GM19438 (cell line): ENCODE data around the gene ARID1B.

ENCODE experiments used
- ATAC-seq: cut with Tn5 transposase; IDR thresholded peaks from one replicate; pipeline ENCODE4 v1.9.1; 2021; ENCODE audit warnings: low read depth; ENCODE audit not compliant: unreplicated experiment

Gene ARID1B

DNA sequence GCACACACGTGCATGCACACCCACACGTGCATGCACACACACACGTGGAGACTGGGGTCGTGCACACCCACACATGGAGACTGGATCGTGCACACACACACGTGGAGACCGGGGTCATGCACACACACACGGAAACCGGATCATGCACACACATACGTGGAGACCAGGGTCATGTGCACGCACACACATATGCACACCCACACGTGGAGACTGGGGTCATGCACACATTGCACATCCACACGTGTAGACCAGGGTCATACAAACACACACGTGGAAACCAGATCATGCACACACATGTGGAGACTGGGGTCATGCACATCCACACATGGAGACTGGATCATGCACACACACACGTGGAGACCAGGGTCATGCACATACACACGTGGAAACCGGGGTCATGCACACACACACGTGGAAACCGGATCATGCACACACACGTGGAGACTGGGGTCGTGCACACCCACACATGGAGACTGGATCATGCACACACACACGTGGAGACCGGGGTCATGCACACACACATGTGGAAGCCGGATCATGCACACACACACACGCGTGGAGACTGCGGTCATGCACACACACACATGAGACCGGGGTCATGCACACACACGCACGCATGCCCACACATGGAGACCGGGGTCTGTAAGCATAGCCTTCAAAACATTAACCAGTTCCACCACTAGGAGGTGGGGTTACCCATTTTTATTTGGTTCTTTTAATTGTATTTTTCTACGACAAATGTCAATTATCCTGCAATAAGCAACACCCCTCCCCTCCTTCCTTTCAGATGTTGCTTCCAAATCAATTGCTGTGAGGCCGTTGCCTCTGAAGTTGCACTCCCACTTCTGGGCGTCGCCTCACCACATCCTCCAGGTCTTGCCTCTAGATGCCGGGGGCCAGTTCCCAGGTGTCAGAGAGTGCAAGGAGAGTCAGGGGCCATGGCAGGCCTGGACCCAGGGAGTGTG lies 450.3 kb downstream of the ARID1B start:
- ATAC-seq: no peak

DNA sequence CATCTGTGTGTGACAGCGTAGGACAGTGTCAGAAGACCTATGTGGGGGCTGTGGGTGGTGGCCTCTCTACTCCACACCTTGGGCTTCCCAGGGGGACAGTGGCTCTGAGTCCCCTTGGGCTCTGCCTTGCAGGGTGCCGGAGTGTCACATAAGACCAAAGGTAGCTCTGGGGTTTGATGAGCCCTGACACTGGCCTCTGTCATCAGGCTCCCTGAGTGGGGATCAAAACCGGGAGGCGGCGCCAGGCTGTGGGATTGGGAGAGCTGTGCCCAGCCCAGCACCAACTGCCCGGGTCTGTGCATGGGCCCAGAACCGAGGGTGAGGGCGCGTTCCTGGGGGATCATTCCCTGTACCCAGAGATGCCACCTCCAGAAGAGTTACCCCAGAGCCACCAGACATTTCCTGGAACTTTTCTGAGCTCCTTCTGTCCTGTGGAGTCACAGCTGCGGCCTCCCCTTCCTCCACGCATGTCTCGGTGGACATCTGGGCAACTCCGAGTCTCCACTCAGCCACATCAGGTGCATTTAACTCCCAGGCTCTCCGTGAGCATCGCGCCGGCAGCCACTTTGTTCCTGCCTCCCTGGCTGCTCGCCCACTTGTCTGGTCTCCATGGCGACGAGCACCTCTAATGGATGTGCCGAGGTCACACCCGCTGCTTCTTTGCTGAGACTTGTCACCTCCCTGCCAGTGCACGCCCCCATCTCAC lies 451.4 kb downstream of the ARID1B start:
- no peak for ATAC-seq

DNA sequence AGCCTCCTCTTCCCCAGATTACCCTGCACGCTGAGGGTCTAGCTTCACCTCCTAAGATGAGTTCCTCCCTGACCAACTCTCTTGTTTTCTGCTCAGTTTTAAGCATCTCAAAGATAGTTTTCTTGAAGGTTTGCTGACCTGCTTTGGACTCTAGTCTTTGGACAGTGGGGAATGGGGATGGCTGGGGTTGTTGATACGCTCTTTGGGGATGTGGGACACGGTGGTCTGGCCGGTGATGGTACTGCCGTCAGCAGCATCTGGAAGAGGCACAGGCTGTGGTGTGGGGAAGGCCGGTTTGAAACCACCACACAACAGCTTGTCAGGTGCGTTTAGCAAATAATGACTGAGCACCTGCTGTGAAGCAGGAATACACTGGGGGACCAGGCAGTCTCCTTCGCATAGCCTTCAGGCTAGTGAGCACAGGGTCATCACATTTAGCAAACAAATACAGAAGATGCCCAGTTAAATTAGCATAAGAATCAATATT lies 452.0 kb downstream of the ARID1B start:
- ATAC-seq: no peak

DNA sequence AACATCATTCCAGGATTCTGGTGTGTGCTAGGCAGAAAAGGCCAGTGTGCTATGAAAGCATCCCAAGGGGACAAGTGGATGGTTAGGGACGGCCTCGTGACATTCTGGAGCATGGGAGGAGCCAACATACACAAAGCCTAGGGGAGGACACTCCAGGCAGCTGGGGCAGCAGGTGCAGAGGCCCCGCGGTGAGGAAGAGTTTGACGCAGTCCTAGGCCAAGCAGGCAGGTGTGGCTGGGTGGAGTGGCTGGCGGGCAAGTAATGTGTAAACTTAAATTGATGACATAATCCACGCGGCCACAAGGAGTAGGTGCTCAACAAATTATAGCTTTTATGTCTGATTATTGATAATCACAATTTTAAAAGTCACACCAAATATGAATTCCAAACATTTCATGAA lies 452.5 kb downstream of the ARID1B start:
- ATAC-seq: no peak

DNA sequence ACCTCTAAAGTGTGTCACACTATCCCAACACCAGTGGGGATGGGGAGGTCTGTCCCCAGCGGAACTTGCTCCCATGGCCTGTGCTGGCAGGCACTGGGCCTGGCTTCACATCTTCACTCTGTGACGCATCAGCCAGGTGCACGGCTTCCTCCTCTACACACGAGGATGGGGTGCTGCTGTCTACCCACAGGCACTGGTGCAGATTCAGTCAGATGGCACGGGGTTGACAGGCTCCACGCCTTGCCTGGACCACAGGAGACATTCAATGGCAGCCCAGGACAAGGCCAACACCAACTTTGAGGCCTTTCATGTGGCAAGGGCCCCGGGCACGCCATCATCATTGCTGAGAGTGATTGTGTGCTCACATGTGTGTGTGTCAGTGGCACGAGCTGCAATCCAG lies 453.7 kb downstream of the ARID1B start:
- ATAC-seq: no peak

DNA sequence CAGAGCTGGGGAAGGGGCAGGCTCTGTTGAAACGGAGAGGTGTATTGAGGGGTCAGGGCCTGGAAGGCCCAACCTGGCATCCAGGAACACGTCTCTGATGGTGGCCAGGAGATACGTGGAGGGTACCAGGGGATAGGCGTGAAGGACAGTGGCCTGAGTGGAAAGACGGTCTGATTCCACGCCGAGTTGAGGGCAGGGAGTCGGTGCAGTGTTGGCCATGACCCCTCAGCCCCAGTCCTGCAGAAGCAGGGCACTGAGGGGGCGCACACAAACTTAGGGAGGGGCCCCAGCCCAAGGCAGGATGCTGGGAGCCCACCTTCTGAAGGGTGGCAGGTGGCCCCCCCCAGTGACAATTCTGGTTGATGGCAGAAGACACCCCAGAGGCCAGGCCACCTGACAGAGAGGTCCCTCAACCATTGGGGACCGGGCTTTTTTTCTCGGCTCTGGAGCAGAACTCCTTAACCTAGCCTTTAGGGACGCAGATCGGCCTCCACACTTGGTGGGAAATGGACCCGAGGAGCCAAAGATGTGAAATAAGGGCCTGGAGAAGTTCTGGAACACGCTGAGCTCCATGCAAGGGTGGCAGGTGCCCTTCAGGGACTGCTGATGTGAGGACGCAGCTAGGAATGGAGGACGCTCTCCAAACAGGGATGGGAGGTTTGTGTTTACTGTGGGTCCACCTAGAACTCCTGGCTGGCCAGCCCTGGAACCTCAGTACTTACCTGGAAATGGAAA lies 455.1 kb downstream of the ARID1B start:
- ATAC-seq: no peak

DNA sequence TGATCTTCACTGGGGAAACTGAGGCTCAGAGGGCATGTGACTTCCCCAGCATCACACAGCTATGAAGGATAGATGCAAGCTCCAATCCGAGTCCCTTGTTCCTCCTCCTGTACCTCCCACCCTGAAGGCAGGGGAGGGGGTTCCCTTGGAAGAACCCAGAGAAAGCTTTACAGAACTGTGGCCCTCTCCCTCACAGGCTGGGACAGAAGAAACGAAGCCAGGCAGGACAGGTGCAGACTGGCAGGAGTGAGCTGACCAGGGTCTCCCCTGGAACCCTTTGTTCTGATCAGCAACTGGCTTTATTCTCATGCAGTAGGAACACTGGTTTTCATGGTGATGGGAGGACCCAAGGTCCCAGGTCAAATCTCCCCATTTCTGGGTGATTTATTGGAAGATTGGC lies 456.0 kb downstream of the ARID1B start:
- no peak for ATAC-seq

DNA sequence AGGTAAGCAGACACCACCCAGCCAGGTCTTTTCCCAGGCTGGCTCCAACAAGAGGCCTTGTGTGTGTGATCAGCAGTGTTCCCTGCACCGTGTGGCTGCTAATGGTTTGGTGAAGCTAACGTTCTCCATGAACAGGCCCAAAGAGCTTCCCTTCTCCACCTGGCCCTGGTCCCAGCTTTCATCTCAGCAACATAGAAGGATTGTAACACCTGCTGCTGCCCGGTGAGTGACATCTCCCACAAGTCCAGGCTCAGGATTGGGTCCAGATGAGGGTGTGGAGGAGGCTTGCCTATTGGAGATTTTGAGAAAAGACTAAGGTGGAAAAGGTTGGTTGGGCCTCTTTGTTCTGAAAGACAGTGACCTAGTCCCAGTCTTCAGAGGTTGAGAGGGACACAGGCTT lies 456.5 kb downstream of the ARID1B start:
- ATAC-seq: no peak

DNA sequence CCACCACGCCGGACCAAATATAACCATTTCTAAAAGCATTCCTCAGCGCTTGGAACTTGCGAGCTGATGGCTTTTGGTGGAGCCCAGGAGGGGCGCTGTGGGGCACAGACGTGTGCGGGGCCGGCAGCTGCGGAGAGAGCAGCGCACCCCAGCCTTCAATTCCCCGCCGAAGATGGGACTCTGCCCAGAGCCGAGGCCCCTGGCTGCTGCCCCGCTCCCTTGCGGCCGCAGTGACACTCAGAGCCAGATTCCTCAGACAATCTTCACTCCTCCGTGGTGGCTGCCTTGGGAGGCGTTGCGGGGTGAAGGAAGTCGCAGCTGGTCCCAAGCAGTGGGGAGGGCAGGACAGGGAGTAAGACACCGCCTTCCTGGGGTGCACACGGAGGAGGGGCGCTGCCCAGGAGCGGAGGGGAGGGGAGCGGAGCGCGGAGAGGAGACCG lies 458.4 kb downstream of the ARID1B start:
- ATAC-seq: peak; percentile 53

DNA sequence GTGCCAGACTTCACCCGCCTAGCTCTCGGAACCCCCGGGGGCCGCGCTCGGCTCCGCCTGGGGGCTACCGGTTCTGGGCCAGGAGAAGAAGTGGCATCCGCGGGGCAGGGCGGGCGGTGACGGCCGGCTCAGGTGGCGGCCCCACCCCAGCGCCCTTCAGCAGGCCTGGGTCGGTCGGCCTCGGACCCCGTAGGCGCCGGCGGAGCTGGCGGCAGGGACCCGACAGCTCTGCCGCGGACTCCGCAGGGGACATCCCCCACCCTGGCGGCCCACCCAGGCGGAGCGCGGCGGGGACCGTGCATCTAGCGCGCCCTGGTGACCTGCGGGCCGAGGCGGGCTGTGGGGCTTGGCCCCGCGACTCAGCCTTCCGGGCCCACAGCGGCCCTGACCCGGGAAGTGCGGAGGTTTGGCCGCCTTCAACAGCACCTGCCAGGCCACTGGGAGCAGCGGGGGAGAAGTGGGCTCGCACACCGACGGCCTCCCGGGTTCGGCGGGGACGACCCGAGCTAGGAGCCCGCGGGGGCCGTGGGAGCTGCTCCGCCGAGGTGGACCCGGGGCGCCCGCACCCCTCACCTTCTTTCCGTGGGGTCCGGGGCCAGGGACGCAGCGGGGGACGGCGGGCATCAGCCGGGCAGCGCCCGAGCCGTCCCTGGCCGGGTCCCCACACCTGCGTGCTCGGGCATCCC lies 459.0 kb downstream of the ARID1B start:
- ATAC-seq: peak; percentile 49

DNA sequence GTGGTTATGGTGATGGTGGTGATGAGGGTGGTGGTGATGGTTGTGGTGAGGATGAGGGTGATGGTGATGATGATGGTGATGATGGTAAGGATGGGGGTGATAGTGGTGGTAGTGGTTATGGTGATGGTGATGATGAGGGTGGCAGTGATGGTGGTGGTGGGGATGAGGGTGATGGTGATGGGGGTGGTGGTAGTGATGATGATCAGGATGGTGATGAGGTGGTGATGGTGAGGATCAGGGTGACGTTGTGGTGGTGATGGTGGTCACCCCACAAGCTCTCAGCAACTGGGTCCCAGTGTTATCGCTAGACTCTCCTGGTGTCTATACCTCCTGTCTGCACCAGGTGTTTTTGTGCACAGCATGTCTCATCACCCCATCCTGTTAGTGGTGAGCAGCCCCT lies 461.2 kb downstream of the ARID1B start:
- ATAC-seq: no peak

DNA sequence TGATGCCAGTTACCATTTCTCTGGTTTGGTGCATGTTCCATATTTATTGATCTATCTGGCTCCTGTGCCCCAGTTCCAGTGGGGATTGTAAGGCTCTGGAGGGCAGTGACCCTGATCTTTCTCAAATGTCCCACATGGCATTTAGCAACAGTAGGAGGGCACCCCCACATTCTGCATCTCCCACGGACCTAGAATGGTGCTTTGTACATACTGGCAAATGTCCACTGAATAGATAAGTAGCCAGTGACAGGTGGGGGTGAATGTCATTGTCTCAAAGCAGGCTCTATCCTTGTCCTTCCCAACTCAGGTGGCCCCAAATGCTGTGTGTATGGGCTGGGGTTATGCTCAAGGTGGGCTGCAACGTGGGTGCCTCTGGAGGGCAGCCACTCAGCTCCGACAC lies 462.0 kb downstream of the ARID1B start:
- ATAC-seq: no peak

DNA sequence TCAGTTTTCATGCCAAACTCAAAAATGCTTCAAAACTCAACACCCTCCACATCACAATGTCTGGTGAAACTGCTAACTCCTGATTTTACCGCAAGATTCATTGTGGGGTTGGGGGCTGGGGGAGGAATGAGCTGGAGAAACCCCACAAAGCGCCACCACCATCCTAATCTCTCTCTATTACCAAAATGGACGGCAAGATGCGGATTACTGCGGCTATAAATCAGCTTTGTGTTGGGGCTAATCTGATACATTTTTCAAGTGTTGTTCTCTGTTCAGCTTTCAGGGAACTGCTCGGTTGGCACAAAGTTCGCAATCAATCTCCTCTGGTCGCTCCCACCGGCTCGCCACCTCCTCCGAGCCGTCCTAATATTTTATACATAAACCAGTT lies 462.5 kb downstream of the ARID1B start:
- ATAC-seq: no peak

DNA sequence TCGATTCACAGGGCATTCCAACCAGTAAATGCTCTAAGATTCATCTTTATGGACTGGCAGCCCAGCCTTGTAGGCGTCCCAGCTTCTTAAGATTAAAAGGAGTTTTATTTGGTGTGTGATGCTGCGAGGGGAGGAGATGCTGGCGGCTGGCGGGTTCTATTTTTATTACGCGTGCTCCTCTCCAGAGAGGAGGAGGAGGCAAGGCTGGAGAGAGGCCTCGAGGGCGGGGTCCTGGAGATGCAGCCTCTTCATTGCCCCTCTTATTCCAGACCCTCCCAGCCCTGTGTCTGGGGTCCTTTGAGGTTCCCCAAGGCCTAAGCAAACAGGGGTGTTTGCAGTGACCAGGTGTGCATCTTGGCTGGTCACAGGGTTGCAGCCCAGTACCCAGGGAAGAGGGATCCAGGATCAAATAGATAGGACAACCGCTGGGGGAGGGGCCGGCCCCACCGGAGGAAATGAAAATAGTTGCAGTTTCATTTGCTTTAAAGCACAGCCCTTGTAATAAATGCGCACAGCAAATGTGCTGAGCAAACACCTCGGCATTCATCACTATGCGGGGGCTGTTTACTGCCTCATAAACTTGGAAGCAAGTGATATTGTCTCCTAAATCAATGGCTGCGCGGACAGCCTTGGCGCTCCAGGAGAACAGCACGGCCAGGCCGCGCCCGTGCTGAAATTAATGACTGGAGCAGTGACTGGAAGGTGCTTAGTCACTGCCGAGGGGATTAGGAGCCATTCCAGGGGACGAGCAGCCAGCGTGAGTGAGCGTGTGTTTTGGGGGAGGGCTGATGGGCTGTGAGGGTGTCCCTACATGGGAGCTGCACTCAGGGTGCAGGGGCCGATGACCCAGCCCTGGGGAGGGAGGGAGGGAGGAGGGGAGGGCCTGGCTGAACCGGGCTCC lies 463.1 kb downstream of the ARID1B start:
- no peak for ATAC-seq

DNA sequence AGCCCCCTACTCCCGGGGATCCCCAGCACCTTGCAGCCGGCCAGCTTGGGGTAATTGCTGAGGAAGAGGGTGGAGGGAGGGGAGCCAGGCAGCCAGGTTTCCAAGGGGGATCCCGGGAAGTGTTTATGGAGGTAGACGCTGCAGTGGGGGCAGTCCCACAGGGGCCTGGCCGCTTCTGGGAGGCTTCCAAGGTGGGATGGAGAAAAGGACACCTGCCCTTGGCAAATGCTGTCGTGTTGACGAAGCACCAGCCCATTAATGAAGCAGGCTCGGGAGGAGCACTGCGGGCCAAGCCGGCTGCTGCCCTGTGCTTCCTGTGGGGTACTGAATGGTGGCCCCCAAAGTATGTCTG lies 463.8 kb downstream of the ARID1B start:
- ATAC-seq: no peak

DNA sequence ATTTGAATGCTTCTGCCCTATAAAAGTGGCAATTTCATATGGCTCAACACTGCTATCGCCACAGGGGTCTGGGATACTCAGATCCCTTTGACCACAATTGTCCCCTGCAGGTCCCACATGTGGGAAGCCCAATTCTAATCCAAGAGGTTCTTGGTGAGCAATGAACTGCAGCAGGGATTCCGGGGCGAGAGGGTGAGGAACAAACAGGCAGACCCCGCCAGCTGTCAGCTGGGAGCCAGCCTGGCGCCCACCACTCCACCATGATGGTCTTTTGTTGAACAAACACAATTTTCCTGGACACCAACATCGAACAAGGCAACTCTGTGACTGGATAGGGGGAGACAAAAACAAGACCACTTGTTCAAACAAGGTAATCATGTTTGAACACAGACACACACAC lies 465.6 kb downstream of the ARID1B start:
- ATAC-seq: no peak

DNA sequence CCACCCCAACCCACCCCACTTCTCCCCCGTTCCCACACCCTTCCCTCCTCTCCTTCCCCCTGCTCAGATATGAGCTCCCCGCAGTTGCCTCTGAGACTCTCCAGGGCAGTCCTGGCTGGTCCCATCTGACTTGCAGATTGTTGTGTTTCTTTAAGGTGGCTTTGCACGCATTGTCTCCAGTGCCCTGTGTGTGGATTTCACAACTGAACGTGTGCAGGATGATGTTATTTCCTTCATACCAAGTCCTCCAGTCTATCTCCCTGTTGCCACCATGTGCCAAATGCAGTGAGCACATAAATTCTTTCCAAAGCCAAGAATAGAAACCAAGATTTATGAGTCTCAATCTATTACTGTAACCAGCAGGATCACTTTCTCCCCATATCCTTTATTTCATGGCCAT lies 467.0 kb downstream of the ARID1B start:
- no peak for ATAC-seq

DNA sequence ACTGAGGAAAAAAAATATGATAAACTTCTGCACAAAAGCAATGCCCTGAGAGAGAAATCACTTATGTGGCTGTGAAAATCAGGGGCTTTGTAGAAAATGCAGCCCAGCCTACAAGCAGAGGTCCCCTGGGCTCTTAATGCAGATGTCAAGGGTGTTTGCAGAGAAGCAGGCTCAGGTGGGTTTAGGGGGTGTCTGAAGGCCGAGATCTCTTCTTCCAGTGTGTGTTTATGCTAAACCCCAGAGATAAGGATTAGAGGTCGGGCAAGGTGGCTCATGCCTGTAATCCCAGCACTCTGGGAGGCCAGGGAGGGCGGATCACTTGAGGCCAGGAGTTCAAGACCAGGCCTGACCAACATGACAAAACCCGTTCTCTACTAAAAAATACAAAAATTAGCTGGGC lies 467.6 kb downstream of the ARID1B start:
- no peak for ATAC-seq

DNA sequence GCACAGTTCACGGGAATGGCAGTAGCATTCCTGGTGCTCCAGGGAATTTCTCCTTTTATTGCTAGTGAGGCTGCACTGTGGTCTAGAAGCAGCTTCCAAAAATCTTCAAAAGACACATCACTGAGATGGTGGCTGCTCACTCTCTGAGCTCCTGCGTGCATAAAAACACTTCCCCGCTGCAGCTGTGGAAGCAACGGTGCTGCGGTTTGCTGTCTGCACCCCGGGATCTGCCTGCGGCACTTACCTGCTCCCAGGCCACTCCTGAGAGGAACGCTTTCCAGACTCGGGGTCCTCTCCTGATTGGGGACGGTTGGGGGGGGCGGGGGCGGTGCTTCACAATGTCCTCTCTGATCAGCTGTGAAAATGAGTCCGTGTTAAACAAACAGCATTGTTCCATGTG lies 468.3 kb downstream of the ARID1B start:
- no peak for ATAC-seq
